AG09309 (cell line): ENCODE measurements around the gene KRT38.
"Not testable (repeated sequence)": the region's sequence is repeated elsewhere in the genome, so short reads cannot be mapped to it uniquely, and the experiment has no call there.

Experiments
- DNase-seq: peaks from one replicate; pipeline ENCODE4 v3.0.0-alpha.2; 2010; ENCODE audit warnings: low read depth
- H3K4me3 ChIP-seq: 2 replicates; pipeline ENCODE4 v1.5.1; 2011; ENCODE audit warnings: mild to moderate bottlenecking, low read depth, low read length, moderate library complexity; ENCODE audit not compliant: control insufficient read depth
- TF ChIP-seq, protein P1 (sequence below): IDR thresholded peaks from 2 replicates; pipeline ENCODE4 v1.5.1; 2011; ENCODE audit warnings: mild to moderate bottlenecking, low read depth, low read length, inconsistent platforms; ENCODE audit not compliant: insufficient read depth, control insufficient read depth; ENCODE audit errors: missing control alignments

Gene KRT38

DNA sequence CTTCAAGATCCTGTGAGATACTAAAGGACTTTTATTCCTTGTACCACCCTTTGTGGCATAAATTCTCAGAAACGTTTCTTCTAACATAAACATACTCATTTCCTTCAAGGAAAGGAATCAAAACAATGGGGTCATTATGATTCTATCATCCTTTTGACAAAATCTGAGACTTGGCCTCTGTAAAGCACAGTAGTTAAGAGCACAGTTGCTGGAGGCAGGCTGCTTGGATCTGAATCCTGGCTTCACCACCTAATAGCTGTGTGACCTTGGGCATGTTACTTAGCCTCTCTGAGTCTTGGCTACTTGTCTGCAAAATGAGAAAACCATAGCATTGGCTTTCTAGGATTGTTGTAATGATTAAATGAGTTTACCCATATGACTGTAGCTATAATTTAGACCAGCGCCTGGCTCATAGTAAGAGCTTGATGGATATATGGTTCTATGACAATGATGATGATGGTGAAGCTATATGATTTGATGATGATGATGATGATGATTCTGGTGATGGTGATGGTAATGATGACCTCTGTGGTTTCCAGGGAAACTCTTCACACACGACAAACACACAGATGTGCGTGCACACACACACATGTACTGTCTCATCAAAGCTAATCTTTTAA lies 37.3 kb downstream of the KRT38 start:
- DNase-seq, result no peak
- no peak overlapping the region for H3K4me3 ChIP-seq
- TF ChIP-seq, protein P1, sequence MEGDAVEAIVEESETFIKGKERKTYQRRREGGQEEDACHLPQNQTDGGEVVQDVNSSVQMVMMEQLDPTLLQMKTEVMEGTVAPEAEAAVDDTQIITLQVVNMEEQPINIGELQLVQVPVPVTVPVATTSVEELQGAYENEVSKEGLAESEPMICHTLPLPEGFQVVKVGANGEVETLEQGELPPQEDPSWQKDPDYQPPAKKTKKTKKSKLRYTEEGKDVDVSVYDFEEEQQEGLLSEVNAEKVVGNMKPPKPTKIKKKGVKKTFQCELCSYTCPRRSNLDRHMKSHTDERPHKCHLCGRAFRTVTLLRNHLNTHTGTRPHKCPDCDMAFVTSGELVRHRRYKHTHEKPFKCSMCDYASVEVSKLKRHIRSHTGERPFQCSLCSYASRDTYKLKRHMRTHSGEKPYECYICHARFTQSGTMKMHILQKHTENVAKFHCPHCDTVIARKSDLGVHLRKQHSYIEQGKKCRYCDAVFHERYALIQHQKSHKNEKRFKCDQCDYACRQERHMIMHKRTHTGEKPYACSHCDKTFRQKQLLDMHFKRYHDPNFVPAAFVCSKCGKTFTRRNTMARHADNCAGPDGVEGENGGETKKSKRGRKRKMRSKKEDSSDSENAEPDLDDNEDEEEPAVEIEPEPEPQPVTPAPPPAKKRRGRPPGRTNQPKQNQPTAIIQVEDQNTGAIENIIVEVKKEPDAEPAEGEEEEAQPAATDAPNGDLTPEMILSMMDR, result no peak

DNA sequence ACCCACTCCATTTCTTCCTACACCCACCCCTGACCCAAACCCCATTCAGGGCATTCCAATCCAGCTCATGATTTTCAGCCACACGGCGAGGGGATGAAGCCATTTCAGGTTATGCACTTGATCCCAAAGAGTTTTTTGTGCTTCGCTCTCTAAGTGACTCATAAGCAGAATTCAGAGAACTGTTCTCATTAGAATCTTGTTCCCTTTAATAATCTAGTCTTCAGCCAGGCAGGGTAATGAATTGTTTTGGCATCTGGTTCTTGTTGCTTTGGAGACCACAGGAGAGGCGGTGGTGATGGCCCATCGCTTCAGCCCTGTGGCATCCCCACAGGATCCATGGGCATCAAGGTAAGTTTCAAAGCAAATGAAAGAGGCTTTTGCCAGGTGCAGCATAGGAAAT lies 38.6 kb downstream of the KRT38 start:
- DNase-seq, result no peak
- TF ChIP-seq, protein P1, result no peak
- no peak overlapping the region for H3K4me3 ChIP-seq

DNA sequence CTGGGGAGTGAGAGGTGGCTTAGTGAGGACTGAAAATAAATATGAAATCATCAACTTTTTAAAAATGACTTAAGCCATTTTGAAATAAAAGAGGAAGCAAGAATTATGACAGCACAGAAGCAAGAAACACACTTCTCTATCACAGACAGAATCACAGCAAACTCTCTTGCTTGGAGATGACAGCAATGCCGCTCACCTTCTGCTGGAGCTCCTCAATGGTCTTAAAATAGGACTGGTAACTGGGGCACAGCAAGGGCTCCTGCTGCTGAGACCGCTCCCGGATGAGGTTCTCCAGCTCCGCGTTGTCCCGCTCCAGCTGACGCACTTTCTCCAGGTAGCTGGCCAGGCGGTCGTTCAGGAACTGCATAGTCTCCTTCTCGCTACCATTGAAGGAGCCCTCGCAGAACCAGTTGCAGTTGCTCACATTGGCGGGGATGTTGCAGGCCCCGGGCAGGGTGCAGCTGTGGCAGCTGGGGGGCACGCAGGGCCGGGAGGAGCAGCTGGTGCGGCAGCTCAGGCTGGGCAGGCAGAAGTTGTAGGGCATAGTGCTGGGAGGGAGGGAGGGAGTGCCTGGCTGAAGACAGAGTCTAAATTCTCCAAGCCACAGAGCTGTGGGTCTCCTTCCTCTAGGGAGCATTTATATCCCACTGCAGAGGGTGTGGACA lies 43.7 kb downstream of the KRT38 start, which contains the start of gene KRT31:
Gene KRT31, minus strand, starts transcription at position 613 of the 665 bp plus-strand sequence. Its CDS starts 69 bp downstream, at position 544.
- no peak within 1 kb of the TSS for H3K4me3 ChIP-seq
- TF ChIP-seq, protein P1, result no peak
- no peak for DNase-seq

DNA sequence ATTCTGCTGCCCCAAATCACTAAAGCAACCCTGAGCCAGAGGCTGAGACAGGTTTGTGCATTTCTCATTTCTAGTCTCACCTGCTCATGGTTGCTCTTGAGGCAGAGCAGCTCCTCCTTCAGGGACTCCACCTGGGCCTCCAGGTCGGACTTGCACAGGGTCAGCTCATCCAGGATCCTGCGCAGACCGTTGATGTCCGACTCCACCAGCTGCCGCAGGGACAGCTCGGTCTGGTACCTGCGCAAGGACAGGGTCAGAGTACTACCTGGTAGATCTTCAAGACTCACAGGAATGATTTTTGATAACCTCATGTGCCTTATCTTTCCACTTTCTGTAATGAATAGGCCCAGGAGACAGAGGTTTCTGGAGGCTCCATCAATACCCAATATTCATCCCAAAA lies 44.4 kb downstream of the KRT38 start:
- no peak overlapping the region for H3K4me3 ChIP-seq
- DNase-seq, result no peak
- TF ChIP-seq, protein P1, result no peak

DNA sequence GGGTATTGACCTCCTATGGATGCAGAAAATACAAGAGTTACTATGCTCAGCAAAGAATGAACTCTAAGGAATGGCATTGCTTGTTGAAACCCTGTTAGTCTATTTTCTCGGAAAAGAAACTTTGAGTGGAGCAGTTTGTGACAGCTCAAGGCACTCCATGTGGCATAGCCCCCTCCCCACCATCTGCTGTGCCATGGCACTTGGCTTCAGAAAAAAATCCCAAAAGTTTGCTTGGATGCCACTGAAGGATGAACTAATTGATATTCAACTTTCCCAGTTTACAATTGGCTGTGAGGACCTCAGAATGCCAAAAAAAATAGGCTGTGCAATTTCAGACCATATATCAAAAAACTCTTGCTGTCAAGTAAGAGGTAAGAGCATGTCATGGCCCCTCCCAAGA lies 45.2 kb downstream of the KRT38 start:
- TF ChIP-seq, protein P1, result no peak
- H3K4me3 ChIP-seq, result no peak overlapping the region
- no peak for DNase-seq

DNA sequence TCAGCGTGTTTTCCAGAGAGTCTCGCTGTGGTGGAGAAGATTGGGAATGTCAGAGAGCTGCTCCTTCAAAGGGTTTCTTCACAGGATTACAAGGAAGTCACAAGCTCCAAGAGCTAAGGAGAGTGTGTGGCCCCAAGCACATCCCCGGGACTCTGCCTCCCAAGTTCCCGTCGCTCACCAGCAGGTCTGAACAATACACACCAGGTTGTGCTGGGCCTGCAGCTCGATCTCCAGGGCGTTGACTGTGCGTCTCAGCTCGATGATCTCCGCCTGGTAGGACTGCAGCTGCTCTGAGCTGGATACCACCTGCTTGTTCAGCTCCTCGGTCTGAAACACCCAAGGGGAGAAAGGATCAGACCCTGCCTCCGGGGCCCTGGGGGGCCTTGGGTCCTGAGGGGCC lies 45.7 kb downstream of the KRT38 start:
- not testable (repeated sequence) for H3K4me3 ChIP-seq, DNase-seq

DNA sequence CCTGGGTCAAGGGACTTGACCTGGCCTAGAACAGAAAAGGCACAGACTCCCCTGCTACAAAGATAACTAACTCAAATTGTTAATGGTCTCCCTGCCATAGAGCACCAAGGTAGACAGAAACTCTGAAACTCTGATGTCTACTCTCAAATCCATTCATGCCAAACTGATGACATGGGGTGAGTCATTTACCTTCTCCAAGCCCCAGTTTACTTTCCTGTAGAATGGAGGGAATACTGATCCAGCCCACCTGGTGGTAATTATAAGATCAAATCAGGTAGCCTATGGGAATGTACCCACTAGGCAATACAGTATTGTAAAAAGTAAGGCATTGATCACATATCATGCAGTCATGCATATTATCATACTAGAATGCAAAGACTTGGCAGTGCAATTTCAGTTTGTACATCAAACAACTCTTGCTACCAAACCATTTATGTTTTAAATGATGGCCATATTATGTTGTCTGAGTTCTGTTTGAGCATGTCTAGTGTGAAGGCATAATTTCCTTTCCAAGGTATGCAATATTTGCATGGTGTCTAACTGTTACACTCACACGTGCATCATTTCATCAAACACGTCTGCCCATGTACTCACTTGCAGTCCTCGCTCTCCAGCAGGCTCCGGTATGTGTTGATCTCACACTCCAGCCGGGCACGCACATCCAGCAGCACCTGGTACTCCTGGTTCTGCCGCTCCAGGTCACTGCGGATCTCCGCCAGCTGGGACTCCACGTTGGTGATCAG lies 46.4 kb downstream of the KRT38 start:
- TF ChIP-seq, protein P1, result no peak
- no peak overlapping the region for H3K4me3 ChIP-seq
- DNase-seq, result no peak
